Measurements from ENCODE around the gene CHEK2.
"Not testable (repeated sequence)": the region's sequence is repeated elsewhere in the genome, so short reads cannot be mapped to it uniquely, and the experiment has no call there.

Gene CHEK2

GRCh38 chr22:28742562-28742962 lies 942 bp upstream of the CHEK2 start:
- no peak for DNase-seq (ENCODE audit: low read depth in 2 of 2, low spot score in 1 of 2)

- DNase-seq (ENCODE audit: low read depth in 2 of 2, low spot score in 1 of 2), result no peak
Measured at GRCh38 chr22:28741200-28741784, 328 bp downstream of the CHEK2 start.

GRCh38 chr22:28738876-28739275 lies 2.7 kb downstream of the CHEK2 start:
- not testable (repeated sequence) for DNase-seq (ENCODE audit: low read depth in 2 of 2, low spot score in 1 of 2)

GRCh38 chr22:28737701-28738100 lies 3.9 kb downstream of the CHEK2 start:
- DNase-seq (ENCODE audit: low read depth in 2 of 2, low spot score in 1 of 2), result no peak

GRCh38 chr22:28736301-28737155 lies 5.1 kb downstream of the CHEK2 start:
- no peak for DNase-seq (ENCODE audit: low read depth in 2 of 2, low spot score in 1 of 2)

- no peak for DNase-seq (ENCODE audit: low read depth in 2 of 2, low spot score in 1 of 2)
Measured at GRCh38 chr22:28734393-28734792, 7.2 kb downstream of the CHEK2 start.

GRCh38 chr22:28730179-28730578 lies 11.4 kb downstream of the CHEK2 start:
- no peak for DNase-seq (ENCODE audit: low read depth in 2 of 2, low spot score in 1 of 2)

- DNase-seq (ENCODE audit: low read depth in 2 of 2, low spot score in 1 of 2), result no peak
Measured at GRCh38 chr22:28728621-28729313, 12.9 kb downstream of the CHEK2 start.

GRCh38 chr22:28728002-28728401 lies 13.6 kb downstream of the CHEK2 start:
- DNase-seq (ENCODE audit: low read depth in 2 of 2, low spot score in 1 of 2), result no peak

GRCh38 chr22:28718044-28718443 lies 23.6 kb downstream of the CHEK2 start:
- no peak for DNase-seq (ENCODE audit: low read depth in 2 of 2, low spot score in 1 of 2)

GRCh38 chr22:28716686-28717085 lies 24.9 kb downstream of the CHEK2 start:
- no peak for DNase-seq (ENCODE audit: low read depth in 2 of 2, low spot score in 1 of 2)

GRCh38 chr22:28715611-28716010 lies 26.0 kb downstream of the CHEK2 start:
- no peak for DNase-seq (ENCODE audit: low read depth in 2 of 2, low spot score in 1 of 2)

- DNase-seq (ENCODE audit: low read depth in 2 of 2, low spot score in 1 of 2), result no peak
Measured at GRCh38 chr22:28714043-28714628, 27.5 kb downstream of the CHEK2 start.

- DNase-seq (ENCODE audit: low read depth in 2 of 2, low spot score in 1 of 2), result no peak
Measured at GRCh38 chr22:28711820-28712777, 29.5 kb downstream of the CHEK2 start.

GRCh38 chr22:28711341-28711740 lies 30.3 kb downstream of the CHEK2 start:
- no peak for DNase-seq (ENCODE audit: low read depth in 2 of 2, low spot score in 1 of 2)

GRCh38 chr22:28710576-28711191 lies 30.9 kb downstream of the CHEK2 start:
- DNase-seq (ENCODE audit: low read depth in 2 of 2, low spot score in 1 of 2), result no peak

- no peak for DNase-seq (ENCODE audit: low read depth in 2 of 2, low spot score in 1 of 2)
Measured at GRCh38 chr22:28710107-28710506, 31.5 kb downstream of the CHEK2 start.

GRCh38 chr22:28706845-28707244 lies 34.8 kb downstream of the CHEK2 start:
- no peak for DNase-seq (ENCODE audit: low read depth in 2 of 2, low spot score in 1 of 2)

- DNase-seq (ENCODE audit: low read depth in 2 of 2, low spot score in 1 of 2), result no peak
Measured at GRCh38 chr22:28703436-28703835, 38.2 kb downstream of the CHEK2 start.

GRCh38 chr22:28702891-28703290 lies 38.7 kb downstream of the CHEK2 start:
- DNase-seq (ENCODE audit: low read depth in 2 of 2, low spot score in 1 of 2), result no peak
